ENCODE data around the gene APOF. TPM values are rescaled to one million over a fixed set of nuclear protein-coding genes. Genes with fewer than 3 reads are reported as not detected.

The APOF gene
- total and polyA plus RNA-seq, 9 of the 15 experiments (the other 6 are each of a cell fraction or from before 2014, with no cell fraction given) = 0.09 to 0.15 (median 0.12) TPM; not detected in 5

DNA sequence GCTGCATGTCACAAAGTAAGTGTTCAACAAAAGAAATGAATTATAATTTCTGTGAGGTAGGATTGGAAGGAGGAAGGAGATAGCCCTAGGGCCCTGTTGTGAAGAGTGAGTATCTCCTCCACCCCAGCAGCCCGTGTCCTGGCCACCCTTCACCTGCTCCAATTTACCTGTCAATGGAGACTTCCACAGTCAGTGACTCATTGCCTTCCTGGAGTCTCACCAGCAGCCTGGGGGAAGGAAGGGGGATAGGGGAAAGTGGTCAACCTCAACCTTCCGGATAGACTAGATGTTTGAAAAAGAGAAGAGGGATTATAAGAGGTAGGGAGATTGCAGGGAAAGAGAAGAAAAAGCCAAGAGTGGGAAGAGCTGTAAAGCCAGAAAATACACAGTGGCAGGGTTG, 12.0 kb downstream of the APOF start:
- in situ Hi-C loops (cut with MboI) (no loop called here), intact Hi-C loops (cut with micrococcal nuclease) (no loop called here)
- Histone ChIP-seq H3K36me3 (ENCODE audit: control insufficient read depth, insufficient read depth, low read length) (peaks cover 83% of the 10 kb centered on the region; the same call in 2 of the 3 replicates), H3K9me1 (ENCODE audit: control insufficient read depth, insufficient read depth, low read length) (peaks cover 4% of the 10 kb centered on the region), H3K9ac (ENCODE audit: insufficient read depth in 1 of 2, low read depth in 2 of 2, low read length in 2 of 2) (no peak overlapping the region; a peak in 1 of 4 replicates), H2AFZ (ENCODE audit: low read depth, low read length) (no peak overlapping the region), H3K79me2 (ENCODE audit: control insufficient read depth, insufficient read depth, low read length) (no peaks in the 10 kb centered on the region), H3K27ac (ENCODE audit: extremely low read depth, low read depth, low read length) (no peak overlapping the region), H3K4me2 (ENCODE audit: insufficient read depth, low read length) (no peak overlapping the region), H3K4me1 (replicated peaks in 1 of 2; ENCODE audit: control insufficient read depth in 2 of 2, insufficient read depth in 2 of 2, low read length in 2 of 2) (no peaks in the 10 kb centered on the region; a peak in 1 of 5 replicates), H3K9me3 (replicated peaks; ENCODE audit: control insufficient read depth, insufficient read depth, low read depth, low read length) (no peaks in the 10 kb centered on the region), H3K4me3 (no peak overlapping the region), H4K20me1 (replicated peaks; ENCODE audit: control insufficient read depth, insufficient read depth, low read length) (no peaks in the 10 kb centered on the region), H3K27me3 (ENCODE audit: control insufficient read depth in 2 of 2, insufficient read depth in 2 of 2, low read length in 2 of 2) (no peaks in the 10 kb centered on the region)
- DNase-seq (ENCODE audit: extremely low read depth in 1 of 4, low spot score in 3 of 4) (no peak), ATAC-seq (no peak), FAIRE-seq (no peak)
- WGBS (ENCODE audit: insufficient coverage, low coverage, missing lambda C conversion rate) = 90% methylated on average over 2 of the region's 2 CpGs
- TF ChIP-seq MAFK (IDR thresholded peaks at IDR 0.05; ENCODE audit: low read length) (no peak), ADNP (tag; IDR thresholded peaks at IDR 0.05) (no peak), RBM25 (IDR thresholded peaks at IDR 0.05; ENCODE audit: low read depth, low read length, severe bottlenecking) (no peak), DEAF1 (CRISPR knock-in tag; IDR thresholded peaks at IDR 0.05) (no peak), ZNF778 (CRISPR knock-in tag; IDR thresholded peaks at IDR 0.05) (no peak), ESRRB (CRISPR knock-in tag; IDR thresholded peaks at IDR 0.05; ENCODE audit: borderline replicate concordance) (no peak), DMBX1 (CRISPR knock-in tag; IDR thresholded peaks at IDR 0.05; ENCODE audit: borderline replicate concordance) (no peak), BCL6 (CRISPR knock-in tag; IDR thresholded peaks at IDR 0.05) (no peak), JUND (IDR thresholded peaks at IDR 0.05; ENCODE audit: borderline replicate concordance, low read depth, low read length) (no peak), JUND (tag; IDR thresholded peaks at IDR 0.05; ENCODE audit: borderline replicate concordance, low read depth, low read length) (no peak), POLR2H (tag; IDR thresholded peaks at IDR 0.05; ENCODE audit: low read depth) (no peak), HIVEP1 (CRISPR knock-in tag; IDR thresholded peaks at IDR 0.05) (no peak), FOXA3 (CRISPR knock-in tag; conservative IDR thresholded peaks at IDR 0.05 in 1 of 2, IDR thresholded peaks at IDR 0.05 in 1 of 2) (no peak), CAMTA2 (CRISPR knock-in tag; conservative IDR thresholded peaks at IDR 0.05) (no peak), SNAPC5 (CRISPR knock-in tag; IDR thresholded peaks at IDR 0.05) (no peak), ZNF507 (tag; conservative IDR thresholded peaks at IDR 0.05) (no peak), ZZZ3 (IDR thresholded peaks at IDR 0.05) (no peak), ZNF197 (CRISPR knock-in tag; IDR thresholded peaks at IDR 0.05; ENCODE audit: low read depth) (no peak), DLX4 (CRISPR knock-in tag; IDR thresholded peaks at IDR 0.05) (no peak), ELF2 (CRISPR knock-in tag; IDR thresholded peaks at IDR 0.05) (no peak)
- TF ChIP-seq, protein P1, sequence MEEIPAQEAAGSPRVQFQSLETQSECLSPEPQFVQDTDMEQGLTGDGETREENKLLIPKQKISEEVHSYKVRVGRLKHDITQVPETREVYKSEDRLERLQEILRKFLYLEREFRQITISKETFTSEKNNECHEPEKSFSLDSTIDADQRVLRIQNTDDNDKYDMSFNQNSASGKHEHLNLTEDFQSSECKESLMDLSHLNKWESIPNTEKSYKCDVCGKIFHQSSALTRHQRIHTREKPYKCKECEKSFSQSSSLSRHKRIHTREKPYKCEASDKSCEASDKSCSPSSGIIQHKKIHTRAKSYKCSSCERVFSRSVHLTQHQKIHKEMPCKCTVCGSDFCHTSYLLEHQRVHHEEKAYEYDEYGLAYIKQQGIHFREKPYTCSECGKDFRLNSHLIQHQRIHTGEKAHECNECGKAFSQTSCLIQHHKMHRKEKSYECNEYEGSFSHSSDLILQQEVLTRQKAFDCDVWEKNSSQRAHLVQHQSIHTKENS (CRISPR knock-in tag; IDR thresholded peaks at IDR 0.05) = no peak
- no TSS peak for BruUV-seq (replicated peaks)
- POLR2A ChIA-PET = interaction anchor here (0.6 to 19.4 kb wide), 7 partner anchors 4 to 121 kb away, joined by 3 to 274 read pairs (median 3); partner anchors contain the start of genes APOF, IL23A, PAN2 and STAT2
- CTCF ChIA-PET (ENCODE audit: low intra/inter-chr PET ratio) = no interaction called here

Data from K562 (cell line).